Vagina (tissue), 2 donors: ENCODE measurements around the gene ADCK2.

Experiments
- POLR2A ChIP-seq, 2 donors: fragments of 450-650 bp; IDR thresholded peaks; one replicate each; pipeline ENCODE4 v1.6.1; 2017; ENCODE audit warnings: antibody characterized with exemption in 2 of 2, mild to moderate bottlenecking in 2 of 2, moderate library complexity in 2 of 2
- POLR2AphosphoS5 ChIP-seq, 2 donors: sonication (generic); formaldehyde crosslinking; IDR thresholded peaks; one replicate each; pipeline ENCODE4 v1.9.0; 2017; ENCODE audit warnings: antibody characterized with exemption in 2 of 2, mild to moderate bottlenecking in 2 of 2, low read depth in 1 of 2; ENCODE audit not compliant: insufficient read depth in 1 of 2
- TF ChIP-seq, protein P1 (sequence below), 3 experiments: fragments of 450-650 bp in 2 of 3; fragments of 200-600 bp in 1 of 3; sonication (generic) in 1 of 3; IDR thresholded peaks; one replicate each; pipeline ENCODE4 v1.5.1; 2017 to 2019; ENCODE audit warnings: antibody characterized with exemption in 3 of 3, mild to moderate bottlenecking in 2 of 3, moderate library complexity in 2 of 3

DNA sequence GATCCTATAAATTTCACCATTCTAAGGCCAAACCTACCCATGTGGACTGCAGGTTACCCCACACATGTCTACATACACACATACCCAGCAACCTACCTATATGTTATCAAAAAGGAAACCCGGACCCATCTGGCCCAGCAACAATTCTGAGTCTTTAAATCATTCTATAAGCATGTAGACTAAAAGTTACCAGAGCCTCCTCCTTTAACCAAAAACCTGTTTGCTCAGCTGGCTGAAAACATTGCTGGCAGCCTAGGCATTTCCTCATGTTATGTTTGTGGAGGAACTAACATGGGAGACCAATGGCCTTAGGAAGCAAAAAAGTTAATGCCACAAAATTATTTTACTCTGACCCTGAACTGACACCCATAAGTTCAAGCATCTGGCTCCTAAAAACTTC lies 5.3 kb upstream of the ADCK2 start:
- TF ChIP-seq, protein P1, sequence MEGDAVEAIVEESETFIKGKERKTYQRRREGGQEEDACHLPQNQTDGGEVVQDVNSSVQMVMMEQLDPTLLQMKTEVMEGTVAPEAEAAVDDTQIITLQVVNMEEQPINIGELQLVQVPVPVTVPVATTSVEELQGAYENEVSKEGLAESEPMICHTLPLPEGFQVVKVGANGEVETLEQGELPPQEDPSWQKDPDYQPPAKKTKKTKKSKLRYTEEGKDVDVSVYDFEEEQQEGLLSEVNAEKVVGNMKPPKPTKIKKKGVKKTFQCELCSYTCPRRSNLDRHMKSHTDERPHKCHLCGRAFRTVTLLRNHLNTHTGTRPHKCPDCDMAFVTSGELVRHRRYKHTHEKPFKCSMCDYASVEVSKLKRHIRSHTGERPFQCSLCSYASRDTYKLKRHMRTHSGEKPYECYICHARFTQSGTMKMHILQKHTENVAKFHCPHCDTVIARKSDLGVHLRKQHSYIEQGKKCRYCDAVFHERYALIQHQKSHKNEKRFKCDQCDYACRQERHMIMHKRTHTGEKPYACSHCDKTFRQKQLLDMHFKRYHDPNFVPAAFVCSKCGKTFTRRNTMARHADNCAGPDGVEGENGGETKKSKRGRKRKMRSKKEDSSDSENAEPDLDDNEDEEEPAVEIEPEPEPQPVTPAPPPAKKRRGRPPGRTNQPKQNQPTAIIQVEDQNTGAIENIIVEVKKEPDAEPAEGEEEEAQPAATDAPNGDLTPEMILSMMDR (IDR thresholded peaks at IDR 0.05) = no peak
- TF ChIP-seq POLR2A (IDR thresholded peaks at IDR 0.05) = no peak
- TF ChIP-seq POLR2AphosphoS5 (IDR thresholded peaks at IDR 0.05; ENCODE audit: insufficient read depth in 1 of 2, low read depth in 1 of 2) = no peak
